Cardiac muscle cell (in vitro differentiated cells and primary cell): Measurements from ENCODE around the gene USE1. TPM values are rescaled to one million over a fixed set of nuclear protein-coding genes. Genes with fewer than 3 reads are reported as not detected.

ENCODE experiments used
- DNase-seq, 2 donors: peaks; one replicate each; pipeline versions ENCODE4 v3.0.0 to v3.0.0-alpha.2; 2010 to 2017; ENCODE audit warnings: low read depth in 1 of 2, low spot score in 1 of 2
- H3K27ac ChIP-seq: fragments of 200-600 bp; sonication (generic); 2 replicates; pipeline ENCODE4 v1.5.1; 2016
- H3K27me3 ChIP-seq: fragments of 200-600 bp; sonication (generic); 2 replicates; pipeline ENCODE4 v1.6.0; 2016; ENCODE audit warnings: control low read depth
- H3K36me3 ChIP-seq: fragments of 200-600 bp; sonication (generic); 2 replicates; pipeline ENCODE4 v1.5.1; 2016; ENCODE audit warnings: control low read depth
- H3K4me1 ChIP-seq: fragments of 200-600 bp; sonication (generic); 2 replicates; pipeline ENCODE4 v1.8.1; 2017; ENCODE audit warnings: low read depth, mild to moderate bottlenecking, mixed run types
- H3K4me3 ChIP-seq: fragments of 200-600 bp; sonication (generic); 2 replicates; pipeline ENCODE4 v1.5.1; 2016; ENCODE audit warnings: mild to moderate bottlenecking
- H3K9me3 ChIP-seq: fragments of 200-600 bp; sonication (generic); 2 replicates; pipeline ENCODE4 v1.5.1; 2017; ENCODE audit warnings: low read depth, mild to moderate bottlenecking, control low read depth
- CTCF ChIP-seq: IDR thresholded peaks from 2 replicates; pipeline ENCODE4 v1.5.1; 2012; ENCODE audit warnings: low read depth, mild to moderate bottlenecking, low read length
- polyA plus RNA-seq: library from polyadenylated mRNA; unstranded; fragments of >200 nt; fragmentation: Nextera tagmentation; extraction: Ambion mirVana; gene quantifications from 2 replicates; pipeline ENCODE4 v1.2.1, GENCODE V29; 2016
- total RNA-seq: library from RNA; depleted of rRNA; stranded (reverse); fragments of >200 nt; gene quantifications from 2 replicates; pipeline ENCODE4 v1.2.3, GENCODE V29; 2016

USE1 gene
- total and polyA plus RNA-seq, 2 experiments from 2014 or later: 28.5 to 38.1 TPM

GRCh38 chr19:17214508-17215126, 540 bp upstream of the USE1 start:
- Histone ChIP-seq H3K9me3 (no peaks in the 10 kb centered on the region), H3K4me3 (peak overlapping the region; percentile 55), H3K27ac (peak overlapping the region; percentile 93), H3K4me1 (peaks cover 4% of the 10 kb centered on the region), H3K27me3 (no peaks in the 10 kb centered on the region), H3K36me3 (peaks cover 18% of the 10 kb centered on the region)
- TF ChIP-seq CTCF: no peak
- no peak for DNase-seq

GRCh38 chr19:17216058-17216670, 1.0 kb downstream of the USE1 start:
- Histone ChIP-seq H3K4me1 (peaks cover 4% of the 10 kb centered on the region), H3K27ac (no peak overlapping the region), H3K9me3 (no peaks in the 10 kb centered on the region), H3K27me3 (no peaks in the 10 kb centered on the region), H3K36me3 (peaks cover 17% of the 10 kb centered on the region), H3K4me3 (no peak overlapping the region)
- TF ChIP-seq CTCF: no peak
- no peak for DNase-seq

GRCh38 chr19:17219286-17219685, 4.1 kb downstream of the USE1 start:
- no peaks in the 10 kb centered on the region for H3K9me3 ChIP-seq
- no peak overlapping the region for H3K4me3 ChIP-seq
- no peak overlapping the region for H3K27ac ChIP-seq
- H3K36me3 ChIP-seq: peaks cover 9% of the 10 kb centered on the region
- DNase-seq: no peak
- H3K4me1 ChIP-seq: peaks cover 4% of the 10 kb centered on the region
- TF ChIP-seq CTCF: no peak
- H3K27me3 ChIP-seq: no peaks in the 10 kb centered on the region

- TF ChIP-seq CTCF: no peak
- H3K4me1 ChIP-seq: no peaks in the 10 kb centered on the region
- no peaks in the 10 kb centered on the region for H3K27me3 ChIP-seq
- peak in 1 of 2 donors; percentile 88 for DNase-seq
- H3K4me3 ChIP-seq: no peak overlapping the region
- H3K9me3 ChIP-seq: no peaks in the 10 kb centered on the region
- H3K27ac ChIP-seq: no peak overlapping the region
- H3K36me3 ChIP-seq: peaks cover 9% of the 10 kb centered on the region
These were observed 5.1 kb downstream of the USE1 start for GRCh38 chr19:17220207-17220758.

- Histone ChIP-seq H3K4me3 (no peak overlapping the region), H3K27me3 (no peaks in the 10 kb centered on the region), H3K27ac (no peak overlapping the region), H3K36me3 (no peaks in the 10 kb centered on the region), H3K9me3 (no peaks in the 10 kb centered on the region), H3K4me1 (no peaks in the 10 kb centered on the region)
- no peak for DNase-seq
- TF ChIP-seq CTCF: no peak
These were observed 9.9 kb downstream of the USE1 start for GRCh38 chr19:17225053-17225452.
